ENCODE measurements around the gene LRRC61.

DNA sequence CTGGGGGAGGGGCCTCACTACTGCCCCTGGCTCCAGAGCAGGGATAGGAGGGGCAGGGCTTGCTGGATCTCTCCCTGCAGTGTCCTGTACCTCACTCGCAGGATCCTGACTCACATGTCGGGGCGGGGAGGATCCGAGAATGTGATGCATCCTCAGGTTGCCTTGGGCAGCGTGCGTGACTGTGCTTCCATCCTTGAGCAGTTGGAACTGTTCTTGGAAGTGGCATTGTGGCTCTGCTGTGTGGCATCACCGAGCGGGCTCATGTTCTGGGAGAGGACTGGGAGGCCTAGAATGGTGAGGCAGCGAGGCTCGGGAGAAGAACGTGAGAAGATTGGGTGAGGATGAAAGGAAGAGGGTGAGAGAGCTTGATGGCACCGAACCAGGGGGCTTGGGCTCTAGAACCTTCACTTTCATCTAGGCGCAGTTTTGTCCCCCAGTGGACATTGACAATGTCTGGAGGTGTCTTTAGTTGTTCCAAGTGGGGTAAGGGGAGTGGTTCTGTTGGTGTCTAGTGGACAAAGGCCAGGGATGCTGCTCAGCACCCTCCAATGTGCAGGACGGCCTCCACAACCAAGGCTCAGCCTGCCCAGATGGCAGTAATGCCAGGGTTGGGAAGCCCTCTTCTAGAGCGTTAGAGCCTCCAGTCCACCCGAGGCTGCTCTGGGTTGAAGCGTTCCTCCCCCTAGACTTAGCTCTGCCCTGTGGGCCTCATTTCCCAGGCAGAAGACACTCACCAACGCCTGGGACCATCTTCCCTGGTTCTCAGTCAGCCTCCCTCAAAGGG lies 9.9 kb downstream of the LRRC61 start:
- TF ChIP-seq CTCF (conservative IDR thresholded peaks at IDR 0.05 in 1 of 2, IDR thresholded peaks at IDR 0.05 in 1 of 2; ENCODE audit: extremely low read depth in 1 of 2, insufficient read depth in 1 of 2, low read depth in 1 of 2, low read length in 2 of 2) (no peak), EZH2 (IDR thresholded peaks at IDR 0.05; ENCODE audit: borderline replicate concordance, low read length) (no peak)

All from mammary epithelial cell (primary cell).